ENCODE data around the gene SULT1A1.

GRCh38 chr16:28592511-28592910 is 17.3 kb downstream of the SULT1A1 start:
- no peak for TF ChIP-seq ZNF433 (tag by site-specific recombination; IDR thresholded peaks at IDR 0.05; ENCODE audit: low read depth)
- TF ChIP-seq YY1 (tag by site-specific recombination; IDR thresholded peaks at IDR 0.05), result no peak
- no peak for TF ChIP-seq ZNF785 (tag by site-specific recombination; IDR thresholded peaks at IDR 0.05)
- TF ChIP-seq KLF16 (tag by site-specific recombination; IDR thresholded peaks at IDR 0.05), result no peak
- no peak for TF ChIP-seq CTCF (tag by site-specific recombination; IDR thresholded peaks at IDR 0.05)
- TF ChIP-seq ZSCAN30 (tag by site-specific recombination; IDR thresholded peaks at IDR 0.05), result no peak
- TF ChIP-seq ZNF555 (tag by site-specific recombination; conservative IDR thresholded peaks at IDR 0.05), result no peak
- TF ChIP-seq ZNF274 (IDR thresholded peaks at IDR 0.05; ENCODE audit: low read length), result no peak
- no peak for TF ChIP-seq ZNF274 (tag by site-specific recombination; IDR thresholded peaks at IDR 0.05; ENCODE audit: borderline replicate concordance)

Data from HEK293 (cell line).